HG03520 (cell line): Measurements from ENCODE around the gene GUCY1A1.
A peak's percentile ranks its signal among the peaks of the same experiment; 100 is the strongest.

Experiments
- ATAC-seq: cut with Tn5 transposase; IDR thresholded peaks from one replicate; pipeline ENCODE4 v1.9.1; 2021; ENCODE audit warnings: mild to moderate bottlenecking, moderate library complexity; ENCODE audit not compliant: unreplicated experiment

GUCY1A1 gene

GRCh38 chr4:155658681-155659064 is 8.0 kb upstream of the GUCY1A1 start:
- no peak for ATAC-seq

DNA sequence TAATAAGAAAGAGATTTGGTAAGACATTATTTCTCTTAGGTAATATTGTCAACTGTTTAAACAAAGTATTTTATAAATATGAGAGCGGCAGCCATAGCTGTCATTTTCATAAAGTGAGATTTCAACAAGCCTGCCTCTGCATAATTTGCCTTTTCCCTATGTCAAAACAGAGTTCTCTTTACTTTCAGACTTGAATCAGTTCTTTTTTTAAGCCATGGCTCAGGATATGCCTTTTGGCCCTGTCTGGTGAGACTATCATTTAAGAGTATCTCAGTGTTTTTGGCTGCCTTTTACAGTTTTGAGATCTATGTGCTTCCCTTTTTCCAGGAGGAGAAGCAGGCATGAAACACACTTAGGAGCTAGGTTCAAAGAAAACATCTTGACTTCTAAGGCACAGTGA is 7.5 kb upstream of the GUCY1A1 start:
- ATAC-seq, result no peak

- ATAC-seq, result no peak
These were observed 6.2 kb upstream of the GUCY1A1 start for GRCh38 chr4:155660436-155660835.

GRCh38 chr4:155665054-155665453 is 1.6 kb upstream of the GUCY1A1 start:
- no peak for ATAC-seq

DNA sequence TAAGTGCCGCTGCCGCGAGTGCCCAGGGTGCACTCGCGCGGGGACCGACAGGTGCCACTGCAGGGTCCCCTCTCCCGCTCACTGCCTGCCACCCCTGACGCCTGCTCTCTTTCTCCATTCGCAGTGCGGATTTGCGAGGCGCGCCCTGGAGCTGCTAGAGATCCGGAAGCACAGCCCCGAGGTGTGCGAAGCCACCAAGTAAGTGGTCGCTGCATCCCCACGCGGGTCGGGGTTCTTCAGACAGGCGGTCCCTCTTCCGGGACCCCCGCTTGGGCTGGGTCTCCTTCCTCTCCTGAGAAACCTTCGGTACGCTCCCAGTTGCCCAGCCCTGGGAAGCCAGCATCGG is 547 bp downstream of the GUCY1A1 start:
- ATAC-seq, result peak; percentile 45

DNA sequence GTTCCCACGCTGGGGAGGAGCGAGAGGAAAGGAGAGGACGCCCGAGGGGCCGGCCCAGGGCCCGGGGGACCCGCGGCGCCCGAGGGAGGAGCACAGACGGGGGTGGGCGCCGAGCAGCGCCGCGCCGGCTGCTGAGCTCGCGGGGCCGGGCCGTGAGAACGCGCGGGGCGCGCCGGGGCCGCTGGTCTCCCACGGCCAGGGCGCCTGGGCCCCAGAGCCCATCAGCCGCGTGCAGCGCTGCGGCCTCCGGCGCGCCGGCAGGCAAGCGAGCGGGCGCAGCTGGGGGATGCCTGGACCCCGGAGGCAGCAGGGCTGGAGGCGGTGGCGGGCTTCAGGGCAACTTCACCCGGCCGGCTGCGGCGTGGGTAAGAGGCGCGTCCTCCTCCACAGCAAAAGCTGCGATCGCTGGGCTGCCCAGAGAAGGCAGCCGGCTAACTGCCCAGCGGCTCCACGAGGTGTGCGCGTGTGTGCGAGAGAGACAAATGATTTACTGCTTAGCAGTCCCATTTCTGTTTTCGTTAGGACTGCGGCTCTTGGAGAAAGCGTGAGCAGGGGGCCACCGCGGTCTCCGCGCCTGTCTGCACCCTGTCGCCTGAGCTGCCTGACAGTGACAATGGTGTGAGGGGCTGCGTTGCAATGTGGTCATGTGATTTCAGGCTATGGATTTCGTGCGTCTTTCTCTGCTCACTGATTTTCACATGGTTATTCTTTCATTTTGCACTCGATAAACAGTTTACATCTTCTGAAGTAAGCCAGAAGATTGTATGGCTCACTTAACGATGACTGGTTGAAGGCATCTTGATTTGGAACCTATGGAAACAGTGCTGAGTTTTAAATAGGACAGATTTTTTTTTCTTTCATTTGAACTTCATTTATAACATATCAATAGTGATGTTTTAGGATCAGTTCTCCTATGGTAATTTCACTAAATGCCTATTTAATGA is 1.2 kb downstream of the GUCY1A1 start:
- ATAC-seq, result peak; percentile 46

DNA sequence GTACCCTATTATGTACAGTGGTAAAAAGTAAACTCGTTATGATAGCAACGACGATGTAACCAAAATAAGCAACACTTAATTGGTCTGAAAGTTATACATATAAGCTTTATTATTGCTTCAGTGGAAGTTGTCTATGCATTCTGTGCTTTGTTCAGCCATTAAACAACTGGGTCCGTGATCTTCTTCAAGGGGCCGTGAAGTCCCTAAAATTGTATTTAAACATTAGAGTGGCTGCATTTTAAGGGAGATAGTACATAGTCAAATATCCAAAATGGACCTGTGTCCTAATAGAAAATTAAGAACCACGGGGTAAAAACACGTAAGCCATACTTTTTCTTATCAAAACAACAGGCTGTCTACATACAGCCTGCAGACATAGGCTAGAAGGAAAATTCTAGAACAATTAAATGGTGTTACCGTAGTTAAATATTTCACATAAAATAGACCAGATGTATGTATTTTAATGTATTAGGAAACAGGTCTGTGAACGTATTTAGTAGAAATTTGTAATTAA is 2.1 kb downstream of the GUCY1A1 start:
- no peak for ATAC-seq

- no peak for ATAC-seq
These were observed 5.7 kb downstream of the GUCY1A1 start for GRCh38 chr4:155672342-155672741.

- ATAC-seq, result no peak
These were observed 6.9 kb downstream of the GUCY1A1 start for GRCh38 chr4:155673453-155673979.

DNA sequence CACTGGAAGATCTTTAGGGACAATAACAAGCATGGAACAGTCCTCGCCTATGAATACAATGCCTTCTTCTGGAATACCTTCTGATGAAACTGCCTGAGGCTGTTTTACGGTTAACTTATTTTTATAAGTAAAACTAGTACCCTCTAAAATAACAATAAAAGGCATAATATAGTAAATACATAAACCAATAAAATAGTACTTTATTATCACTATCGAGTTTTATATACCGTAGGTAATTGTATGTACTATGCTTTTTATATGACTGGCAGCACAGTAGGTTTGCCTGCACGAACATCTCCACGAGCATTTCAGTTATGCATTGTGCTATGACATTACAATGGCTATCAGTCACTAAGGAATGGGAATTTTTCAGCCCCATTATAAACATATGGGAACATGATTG is 8.0 kb downstream of the GUCY1A1 start:
- ATAC-seq, result no peak

DNA sequence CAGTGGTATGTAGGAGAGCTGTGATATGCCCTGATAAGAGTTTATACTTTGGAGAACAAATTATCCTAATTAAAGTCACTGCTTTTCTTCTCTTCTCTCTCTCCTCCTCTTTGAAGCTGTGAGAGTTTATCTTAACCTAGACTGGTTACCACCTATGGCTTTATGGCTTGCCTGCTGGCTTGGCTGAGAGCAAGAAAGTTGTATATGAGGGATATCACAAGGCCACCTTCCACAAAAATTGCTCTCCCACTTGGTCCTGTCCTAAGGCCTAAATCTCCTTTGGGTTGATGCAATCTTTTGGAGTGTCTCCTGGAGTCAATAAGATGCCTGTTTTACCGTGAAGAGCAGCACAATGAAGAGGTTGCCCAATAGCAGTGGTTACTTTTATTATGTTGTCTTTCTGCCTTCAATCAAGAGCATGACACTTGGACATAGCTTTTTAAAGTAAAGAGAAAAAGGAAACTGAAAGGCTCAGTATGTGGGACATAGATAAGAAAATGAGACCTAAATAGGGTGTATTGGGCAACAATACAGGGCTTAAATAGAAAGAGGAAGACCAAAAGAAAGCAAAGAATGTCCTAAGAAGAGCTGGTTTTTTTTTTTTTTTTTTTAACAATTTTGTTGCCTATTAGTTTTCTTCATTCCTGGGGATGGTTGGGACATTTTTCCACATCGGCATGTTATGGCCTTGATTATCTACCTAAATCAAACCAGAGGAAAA is 9.2 kb downstream of the GUCY1A1 start:
- no peak for ATAC-seq

DNA sequence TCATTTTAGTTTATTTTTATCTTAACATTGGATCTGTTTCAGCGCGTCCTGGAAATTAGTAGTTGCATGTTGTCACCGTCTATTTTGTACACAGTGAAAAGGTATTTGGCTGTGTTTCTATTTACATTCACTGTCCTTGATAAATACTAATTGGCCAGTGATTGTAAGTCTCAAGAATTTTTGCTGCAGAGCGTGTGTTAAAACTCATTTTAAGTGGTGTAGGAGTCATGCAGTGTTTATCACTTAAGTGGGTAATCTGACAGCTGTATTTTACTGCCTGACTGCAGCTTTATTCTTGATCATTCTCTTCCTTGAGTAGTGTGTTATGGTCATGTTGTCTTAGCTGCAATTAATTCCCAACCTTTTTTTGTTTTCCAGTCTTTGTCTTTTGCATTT is 9.8 kb downstream of the GUCY1A1 start:
- ATAC-seq, result no peak

DNA sequence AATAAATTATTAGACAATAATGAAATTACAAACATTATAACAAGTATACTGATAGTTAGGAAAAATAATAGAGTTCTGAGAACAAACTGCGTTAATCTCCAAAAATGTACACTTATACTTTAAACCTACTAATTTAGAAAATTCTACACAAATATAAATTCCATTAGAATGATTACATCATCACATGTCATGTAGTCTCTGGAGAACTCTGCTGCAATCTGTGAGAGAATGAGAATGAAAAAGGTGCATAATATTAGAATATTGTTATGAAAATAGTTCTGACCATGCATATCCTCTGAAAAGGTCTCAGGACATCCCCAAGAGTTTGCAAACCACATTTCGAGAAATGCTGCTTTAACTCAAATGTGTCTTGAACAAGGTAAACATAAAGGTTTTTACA is 11.4 kb downstream of the GUCY1A1 start:
- ATAC-seq, result no peak

DNA sequence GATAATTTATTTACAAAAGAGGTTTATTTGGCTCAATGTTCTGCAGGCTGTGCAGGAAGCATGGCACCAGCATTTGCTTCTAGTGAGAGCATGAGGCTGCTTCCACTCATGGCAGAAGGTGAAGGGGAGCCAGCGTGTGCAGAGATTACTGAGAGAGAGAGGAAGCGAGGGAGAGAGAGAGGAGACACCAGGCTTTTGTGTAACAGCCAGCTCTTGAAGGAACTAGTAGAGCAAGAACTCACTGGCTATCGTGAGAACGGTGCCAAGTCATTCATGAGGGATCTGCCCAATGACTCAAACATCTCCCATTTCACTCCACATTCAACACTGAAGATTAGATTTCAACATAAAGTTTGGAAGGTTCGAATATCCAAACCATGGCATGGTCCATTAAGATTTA is 12.7 kb downstream of the GUCY1A1 start:
- no peak for ATAC-seq

- no peak for ATAC-seq
These were observed 15.2 kb downstream of the GUCY1A1 start for GRCh38 chr4:155681886-155682285.

DNA sequence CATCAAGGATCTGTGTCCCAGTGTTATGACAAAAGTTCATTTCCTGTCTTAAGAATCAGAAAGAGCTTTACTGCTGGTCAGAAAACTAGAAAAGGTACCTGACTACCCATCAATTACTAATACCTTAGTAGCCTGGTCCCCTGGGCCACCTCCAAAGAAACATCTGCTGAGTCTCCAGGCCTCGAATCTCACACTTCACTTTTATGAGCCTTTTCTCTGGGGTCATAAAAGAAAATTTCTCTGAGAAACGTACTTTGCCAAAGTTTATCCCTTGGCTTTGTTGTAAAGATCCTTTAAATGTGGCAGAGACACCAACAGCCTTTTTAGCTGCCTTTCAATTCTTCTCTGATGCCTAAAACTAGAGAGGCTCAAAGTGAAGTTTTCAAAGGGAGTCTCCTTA is 17.8 kb downstream of the GUCY1A1 start:
- ATAC-seq, result no peak

DNA sequence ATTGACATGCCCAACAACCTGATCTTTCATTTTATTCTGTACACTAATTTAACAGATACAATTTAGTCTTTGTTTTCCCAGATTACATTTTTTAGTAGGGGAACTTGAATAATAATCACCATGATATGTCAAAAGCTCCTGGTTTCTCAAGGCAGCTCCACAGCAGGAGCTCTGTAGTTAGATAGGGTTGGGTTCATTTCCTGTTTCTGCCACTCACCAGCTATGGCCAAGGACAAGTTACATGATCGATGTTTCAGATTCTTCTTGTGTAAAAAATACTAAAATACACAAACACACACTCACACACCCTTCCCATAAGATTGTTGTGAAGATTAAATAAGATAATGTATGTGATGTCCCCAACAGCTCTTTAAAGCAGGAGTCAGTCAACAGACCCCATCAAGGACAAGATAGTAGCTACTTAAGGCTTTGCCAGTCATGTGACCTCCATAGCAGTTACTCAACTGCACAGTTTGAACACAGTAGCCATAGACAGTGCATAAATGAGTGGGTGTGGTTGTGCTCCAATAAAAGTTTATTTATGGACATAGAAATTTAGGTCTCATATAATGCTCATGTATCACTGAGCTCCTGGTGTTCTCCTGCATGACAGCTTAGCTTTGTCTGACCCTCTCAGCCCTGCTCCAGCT is 18.4 kb downstream of the GUCY1A1 start:
- no peak for ATAC-seq

GRCh38 chr4:155687380-155687982 is 20.8 kb downstream of the GUCY1A1 start:
- no peak for ATAC-seq

- ATAC-seq, result no peak
These were observed 21.6 kb downstream of the GUCY1A1 start for GRCh38 chr4:155688211-155688610.

GRCh38 chr4:155688860-155689259 is 22.2 kb downstream of the GUCY1A1 start:
- no peak for ATAC-seq
